Smooth muscle cell (in vitro differentiated cells): ENCODE data around the gene NES. TPM values are rescaled to one million over a fixed set of nuclear protein-coding genes. Genes with fewer than 3 reads are reported as not detected.

Experiments used
- DNase-seq: peaks from one replicate; lab custom pipeline; 2025; ENCODE audit not compliant: unreplicated experiment; lab: John Stamatoyannopoulos, UW
- H2AFZ ChIP-seq: fragments of 200-600 bp; sonication (generic); 2 replicates; pipeline ENCODE4 v1.6.0; 2016; ENCODE audit warnings: antibody characterized with exemption, low read depth, mild to moderate bottlenecking
- H3F3A ChIP-seq: fragments of 200-600 bp; sonication (generic); 2 replicates; pipeline ENCODE4 v1.6.0; 2017; ENCODE audit warnings: antibody characterized with exemption, low read depth
- H3K27ac ChIP-seq: fragments of 200-600 bp; sonication (generic); 2 replicates; pipeline ENCODE4 v1.5.1; 2016; ENCODE audit warnings: low read depth, mild to moderate bottlenecking
- H3K27me3 ChIP-seq: fragments of 200-600 bp; sonication (generic); 2 replicates; pipeline ENCODE4 v1.6.1; 2016; ENCODE audit warnings: low read depth, mild to moderate bottlenecking
- H3K36me3 ChIP-seq: fragments of 200-600 bp; sonication (generic); 2 replicates; pipeline ENCODE4 v1.5.1; 2016; ENCODE audit warnings: low read depth
- H3K4me1 ChIP-seq: fragments of 200-600 bp; sonication (generic); 2 replicates; pipeline ENCODE4 v1.5.1; 2016; ENCODE audit warnings: low read depth
- H3K4me2 ChIP-seq: fragments of 200-600 bp; sonication (generic); 2 replicates; pipeline ENCODE4 v1.6.0; 2016; ENCODE audit warnings: mild to moderate bottlenecking
- H3K4me3 ChIP-seq: fragments of 200-600 bp; sonication (generic); 2 replicates; pipeline ENCODE4 v1.5.1; 2016; ENCODE audit warnings: mild to moderate bottlenecking
- H3K79me2 ChIP-seq: fragments of 200-600 bp; sonication (generic); 2 replicates; pipeline ENCODE4 v1.6.0; 2016; ENCODE audit warnings: low read depth, mild to moderate bottlenecking
- H3K9ac ChIP-seq: fragments of 200-600 bp; sonication (generic); 2 replicates; pipeline ENCODE4 v1.6.0; 2016; ENCODE audit warnings: low read depth
- H3K9me3 ChIP-seq: fragments of 200-600 bp; sonication (generic); replicated peaks from 2 replicates; pipeline ENCODE4 v1.5.1; 2016; ENCODE audit warnings: low read depth
- H4K20me1 ChIP-seq: fragments of 200-600 bp; sonication (generic); 2 replicates; pipeline ENCODE4 v1.6.0; 2016; ENCODE audit warnings: low read depth
- WGBS: methylation state at CpG from one replicate; pipeline ENCODE4 v1.1.7; 2016; ENCODE audit warnings: low lambda C conversion rate; 5-methylcytosine and 5-hydroxymethylcytosine counted together
- polyA plus RNA-seq: library from polyadenylated mRNA; unstranded; fragments of >200 nt; fragmentation: Nextera tagmentation; extraction: Ambion mirVana; gene quantifications from 2 replicates; pipeline ENCODE4 v1.2.1, GENCODE V29; 2016
- total RNA-seq: library from RNA; depleted of rRNA; stranded (reverse); fragments of >200 nt; gene quantifications from 2 replicates; pipeline ENCODE4 v1.2.3, GENCODE V29; 2014
- TF ChIP-seq, protein P1 (sequence below): fragments of 200-600 bp; sonication (generic); IDR thresholded peaks from 2 replicates; pipeline ENCODE4 v1.5.1; 2017; ENCODE audit warnings: borderline replicate concordance, mild to moderate bottlenecking, antibody characterized with exemption; ENCODE audit not compliant: insufficient read depth, poor library complexity, severe bottlenecking

Gene NES
- total and polyA plus RNA-seq, 2 experiments from 2014 or later: 11.3 to 28.5 TPM

DNA sequence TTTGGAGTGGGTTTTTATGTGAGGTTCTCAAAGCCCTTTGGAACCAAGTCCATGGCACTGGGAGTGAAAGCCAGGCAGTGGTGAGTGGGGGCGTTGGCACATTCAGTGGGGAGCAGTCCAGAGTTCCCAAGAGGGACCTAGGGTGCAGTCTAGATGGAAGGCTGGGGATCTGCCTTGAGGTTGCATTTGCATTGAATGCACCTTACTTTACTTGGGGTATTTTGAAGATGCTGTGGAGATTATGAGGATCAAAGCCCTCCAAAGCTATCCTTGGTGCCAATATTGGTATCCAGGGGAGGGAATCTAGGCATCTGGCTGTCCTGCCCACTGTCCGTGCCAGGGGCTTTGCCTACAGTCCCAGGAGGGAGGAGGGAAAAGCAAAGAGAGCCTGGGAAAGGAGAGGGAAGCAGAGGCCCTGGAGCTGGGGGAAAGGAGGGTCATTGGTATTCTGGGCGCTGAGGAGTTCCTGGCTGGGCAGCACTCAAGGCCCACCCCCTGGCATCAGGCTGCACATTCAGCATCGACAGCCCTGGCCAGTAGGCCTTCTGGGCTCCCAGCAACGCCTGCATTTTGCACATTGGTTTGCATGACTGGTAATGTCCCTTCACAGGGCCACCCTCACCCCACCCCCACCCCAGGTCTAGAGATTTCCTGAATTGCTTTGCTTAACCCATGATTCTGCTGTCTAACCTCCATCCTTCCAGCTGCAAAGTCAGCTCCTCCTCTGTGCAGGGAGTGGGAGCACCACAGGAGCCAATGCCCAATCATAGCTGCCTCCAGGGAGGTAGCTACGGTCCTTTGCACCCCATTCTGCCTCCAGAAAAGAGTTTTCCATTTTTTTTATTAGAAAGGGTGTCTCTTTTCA lies 36.1 kb downstream of the NES start:
- Histone ChIP-seq H4K20me1 (peaks cover 12% of the 10 kb centered on the region), H3K4me2 (peak overlapping the region; percentile 93), H2AFZ (peak overlapping the region; percentile 20), H3K4me1 (peaks cover 14% of the 10 kb centered on the region), H3K36me3 (no peaks in the 10 kb centered on the region), H3F3A (no peaks in the 10 kb centered on the region), H3K9ac (no peak overlapping the region), H3K9me3 (no peaks in the 10 kb centered on the region), H3K79me2 (no peaks in the 10 kb centered on the region), H3K27me3 (peaks cover 92% of the 10 kb centered on the region), H3K4me3 (peak overlapping the region; percentile 50), H3K27ac (no peak overlapping the region)
- TF ChIP-seq, protein P1, sequence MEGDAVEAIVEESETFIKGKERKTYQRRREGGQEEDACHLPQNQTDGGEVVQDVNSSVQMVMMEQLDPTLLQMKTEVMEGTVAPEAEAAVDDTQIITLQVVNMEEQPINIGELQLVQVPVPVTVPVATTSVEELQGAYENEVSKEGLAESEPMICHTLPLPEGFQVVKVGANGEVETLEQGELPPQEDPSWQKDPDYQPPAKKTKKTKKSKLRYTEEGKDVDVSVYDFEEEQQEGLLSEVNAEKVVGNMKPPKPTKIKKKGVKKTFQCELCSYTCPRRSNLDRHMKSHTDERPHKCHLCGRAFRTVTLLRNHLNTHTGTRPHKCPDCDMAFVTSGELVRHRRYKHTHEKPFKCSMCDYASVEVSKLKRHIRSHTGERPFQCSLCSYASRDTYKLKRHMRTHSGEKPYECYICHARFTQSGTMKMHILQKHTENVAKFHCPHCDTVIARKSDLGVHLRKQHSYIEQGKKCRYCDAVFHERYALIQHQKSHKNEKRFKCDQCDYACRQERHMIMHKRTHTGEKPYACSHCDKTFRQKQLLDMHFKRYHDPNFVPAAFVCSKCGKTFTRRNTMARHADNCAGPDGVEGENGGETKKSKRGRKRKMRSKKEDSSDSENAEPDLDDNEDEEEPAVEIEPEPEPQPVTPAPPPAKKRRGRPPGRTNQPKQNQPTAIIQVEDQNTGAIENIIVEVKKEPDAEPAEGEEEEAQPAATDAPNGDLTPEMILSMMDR: no peak
- no peak for DNase-seq
- 60% methylated on average over 6 of the region's 6 CpGs for WGBS

DNA sequence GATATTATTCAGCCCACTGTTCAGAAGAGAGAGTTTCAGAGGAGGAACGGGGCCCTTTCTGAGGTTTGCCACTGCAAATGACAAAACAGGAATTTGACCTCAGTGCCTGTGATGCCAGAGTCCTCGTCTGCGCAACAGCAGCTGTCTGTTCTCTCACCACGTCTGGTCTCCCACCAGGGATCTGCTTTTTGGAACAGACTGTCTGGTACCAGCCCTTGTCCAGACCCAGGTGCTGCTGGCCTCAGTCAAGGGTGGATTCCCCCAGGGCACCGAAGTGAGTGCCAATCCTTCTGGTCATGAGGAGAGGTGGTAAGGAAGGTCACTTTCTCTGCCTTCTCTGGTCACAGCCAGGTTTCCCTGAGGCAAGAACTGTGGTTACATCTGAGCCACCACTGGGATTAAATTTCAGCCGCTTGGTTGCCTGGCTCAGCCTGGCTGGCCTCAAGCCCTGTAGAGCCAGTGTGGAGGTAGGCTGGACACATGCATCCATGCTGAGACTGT lies 37.6 kb downstream of the NES start:
- Histone ChIP-seq H3F3A (no peaks in the 10 kb centered on the region), H3K4me3 (no peak overlapping the region)

DNA sequence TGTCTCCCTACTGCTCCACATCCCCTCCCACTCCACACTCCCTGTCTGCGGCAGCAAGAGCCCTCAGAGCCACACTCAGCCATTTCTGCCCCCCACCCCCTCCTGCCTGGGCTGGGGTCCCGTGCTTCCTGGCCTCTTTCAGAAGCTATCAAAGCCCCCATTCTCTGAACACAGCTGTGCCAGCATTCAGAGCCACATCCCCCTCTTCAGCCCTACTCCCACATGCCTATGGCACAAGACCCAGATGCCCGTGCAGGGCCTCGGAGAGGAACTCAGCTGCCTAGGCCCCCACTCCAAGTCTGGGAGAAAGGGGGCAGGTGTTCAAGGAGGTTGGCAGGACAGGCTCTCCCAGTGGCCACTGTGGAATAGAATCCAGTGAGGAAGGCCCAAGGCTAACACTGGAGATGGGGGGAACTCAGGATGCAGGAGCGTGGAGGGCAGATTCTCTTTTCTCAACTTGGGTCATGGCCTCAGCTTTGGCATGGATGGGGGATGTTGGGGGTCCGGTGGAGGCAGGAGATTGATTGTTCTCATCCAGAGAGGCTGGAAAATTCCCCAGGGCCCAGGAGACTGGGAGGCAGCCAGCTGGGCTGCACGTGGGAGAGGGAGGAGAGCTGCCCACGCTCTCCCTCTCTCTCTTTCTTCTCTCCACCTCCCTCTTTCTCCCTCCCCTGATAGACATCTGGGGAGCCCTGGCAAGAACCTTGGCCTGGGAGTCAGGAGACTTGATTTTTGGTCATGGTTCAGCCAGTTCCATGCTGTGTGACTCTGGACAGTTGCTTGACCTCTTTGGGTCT lies 38.8 kb downstream of the NES start:
- H3K27me3 ChIP-seq: peaks cover 89% of the 10 kb centered on the region
- 67% methylated on average over 8 of the region's 8 CpGs for WGBS
- H3K36me3 ChIP-seq: no peaks in the 10 kb centered on the region
- TF ChIP-seq, protein P1: no peak
- H3K9ac ChIP-seq: no peak overlapping the region
- peaks cover 12% of the 10 kb centered on the region for H4K20me1 ChIP-seq
- no peaks in the 10 kb centered on the region for H3F3A ChIP-seq
- H3K4me3 ChIP-seq: no peak overlapping the region
- H3K9me3 ChIP-seq: no peaks in the 10 kb centered on the region
- DNase-seq: no peak
- H3K27ac ChIP-seq: no peak overlapping the region
- H3K79me2 ChIP-seq: no peaks in the 10 kb centered on the region
- no peak overlapping the region for H2AFZ ChIP-seq
- H3K4me2 ChIP-seq: no peak overlapping the region
- peaks cover 14% of the 10 kb centered on the region for H3K4me1 ChIP-seq

More for the DNA sequence above, 37.6 kb downstream of the NES start:
- no peak overlapping the region for H3K4me2 ChIP-seq
- no peak for DNase-seq
- H3K36me3 ChIP-seq: no peaks in the 10 kb centered on the region
- H3K9me3 ChIP-seq: no peaks in the 10 kb centered on the region
- H3K27ac ChIP-seq: no peak overlapping the region
- no peak overlapping the region for H2AFZ ChIP-seq
- TF ChIP-seq, protein P1: no peak
- H3K4me1 ChIP-seq: peaks cover 14% of the 10 kb centered on the region
- WGBS: 51% methylated on average over 6 of the region's 6 CpGs
- H3K79me2 ChIP-seq: no peaks in the 10 kb centered on the region
- H4K20me1 ChIP-seq: peaks cover 12% of the 10 kb centered on the region
- peaks cover 92% of the 10 kb centered on the region for H3K27me3 ChIP-seq
- H3K9ac ChIP-seq: no peak overlapping the region
